ENCODE data around the gene ADGRA1. TPM values are rescaled to one million over a fixed set of nuclear protein-coding genes. Genes with fewer than 3 reads are reported as not detected.

Gene ADGRA1
- total RNA-seq, 2 experiments from 2014 or later: not detected

GRCh38 chr10:133071733-133072132 lies 16.0 kb upstream of the ADGRA1 start:
- Mint-ChIP-seq H3K9me3 (no peaks in the 10 kb centered on the region), H3K4me3 (no peak overlapping the region), H3K4me1 (ENCODE audit: low read depth) (no peaks in the 10 kb centered on the region), H3K36me3 (no peaks in the 10 kb centered on the region), H3K27me3 (no peaks in the 10 kb centered on the region), H3K27ac (no peak overlapping the region)
- intact Hi-C loops (cut with micrococcal nuclease): no loop called here
- CTCF ChIA-PET: no interaction called here
- POLR2A ChIA-PET: no interaction called here
- DNase-seq: no peak

GRCh38 chr10:133072196-133072595 lies 15.5 kb upstream of the ADGRA1 start:
- H3K9me3 Mint-ChIP-seq: no peaks in the 10 kb centered on the region
- POLR2A ChIA-PET: no interaction called here

GRCh38 chr10:133072720-133073390 lies 14.9 kb upstream of the ADGRA1 start:
- H3K4me1 Mint-ChIP-seq (ENCODE audit: low read depth): no peaks in the 10 kb centered on the region
- no peaks in the 10 kb centered on the region for H3K9me3 Mint-ChIP-seq
- ChIA-PET POLR2A (no interaction called here), CTCF (no interaction called here)
- H3K36me3 Mint-ChIP-seq: no peaks in the 10 kb centered on the region
- no peaks in the 10 kb centered on the region for H3K27me3 Mint-ChIP-seq
- intact Hi-C loops (cut with micrococcal nuclease): no loop called here
- no peak for DNase-seq
- no peak overlapping the region for H3K27ac Mint-ChIP-seq
- H3K4me3 Mint-ChIP-seq: no peak overlapping the region

More at GRCh38 chr10:133072196-133072595, 15.5 kb upstream of the ADGRA1 start:
- H3K36me3 Mint-ChIP-seq: no peaks in the 10 kb centered on the region
- no peaks in the 10 kb centered on the region for H3K4me1 Mint-ChIP-seq (ENCODE audit: low read depth)
- H3K4me3 Mint-ChIP-seq: no peak overlapping the region
- H3K27ac Mint-ChIP-seq: no peak overlapping the region
- H3K27me3 Mint-ChIP-seq: no peaks in the 10 kb centered on the region
- DNase-seq: no peak
- intact Hi-C loops (cut with micrococcal nuclease): no loop called here
- CTCF ChIA-PET: no interaction called here

GRCh38 chr10:133075346-133076137 lies 12.2 kb upstream of the ADGRA1 start:
- no peak overlapping the region for H3K27ac Mint-ChIP-seq
- CTCF ChIA-PET: no interaction called here

GRCh38 chr10:133076274-133077038 lies 11.3 kb upstream of the ADGRA1 start:
- Mint-ChIP-seq H3K36me3 (no peaks in the 10 kb centered on the region), H3K9me3 (no peaks in the 10 kb centered on the region), H3K27me3 (no peaks in the 10 kb centered on the region), H3K4me3 (no peak overlapping the region), H3K4me1 (ENCODE audit: low read depth) (no peaks in the 10 kb centered on the region), H3K27ac (no peak overlapping the region)
- ChIA-PET CTCF (no interaction called here), POLR2A (no interaction called here)
- DNase-seq: no peak
- intact Hi-C loops (cut with micrococcal nuclease): no loop called here

More at GRCh38 chr10:133075346-133076137, 12.2 kb upstream of the ADGRA1 start:
- H3K27me3 Mint-ChIP-seq: no peaks in the 10 kb centered on the region
- no peaks in the 10 kb centered on the region for H3K36me3 Mint-ChIP-seq
- H3K4me1 Mint-ChIP-seq (ENCODE audit: low read depth): no peaks in the 10 kb centered on the region
- no peak for DNase-seq
- no peaks in the 10 kb centered on the region for H3K9me3 Mint-ChIP-seq
- H3K4me3 Mint-ChIP-seq: no peak overlapping the region
- intact Hi-C loops (cut with micrococcal nuclease): no loop called here
- POLR2A ChIA-PET: no interaction called here

- ChIA-PET POLR2A (no interaction called here), CTCF (no interaction called here)
- Mint-ChIP-seq H3K9me3 (no peaks in the 10 kb centered on the region), H3K36me3 (no peaks in the 10 kb centered on the region), H3K27me3 (peaks cover 3% of the 10 kb centered on the region), H3K4me3 (no peak overlapping the region), H3K4me1 (ENCODE audit: low read depth) (no peaks in the 10 kb centered on the region), H3K27ac (no peak overlapping the region)
- DNase-seq: no peak
- intact Hi-C loops (cut with micrococcal nuclease): no loop called here
Observed at GRCh38 chr10:133079836-133080682, 7.7 kb upstream of the ADGRA1 start.

- CTCF ChIA-PET: no interaction called here
- intact Hi-C loops (cut with micrococcal nuclease): no loop called here
Observed at GRCh38 chr10:133080683-133081040, 7.1 kb upstream of the ADGRA1 start.

GRCh38 chr10:133081636-133082035 lies 6.1 kb upstream of the ADGRA1 start:
- Mint-ChIP-seq H3K27me3 (peaks cover 9% of the 10 kb centered on the region), H3K9me3 (no peaks in the 10 kb centered on the region), H3K27ac (no peak overlapping the region), H3K4me1 (ENCODE audit: low read depth) (no peaks in the 10 kb centered on the region), H3K36me3 (no peaks in the 10 kb centered on the region), H3K4me3 (no peak overlapping the region)
- intact Hi-C loops (cut with micrococcal nuclease): no loop called here
- ChIA-PET CTCF (no interaction called here), POLR2A (no interaction called here)
- no peak for DNase-seq

More at GRCh38 chr10:133080683-133081040, 7.1 kb upstream of the ADGRA1 start:
- POLR2A ChIA-PET: no interaction called here
- Mint-ChIP-seq H3K27me3 (peaks cover 5% of the 10 kb centered on the region), H3K9me3 (no peaks in the 10 kb centered on the region), H3K4me3 (no peak overlapping the region), H3K4me1 (ENCODE audit: low read depth) (no peaks in the 10 kb centered on the region), H3K36me3 (no peaks in the 10 kb centered on the region), H3K27ac (no peak overlapping the region)
- DNase-seq: no peak

- POLR2A ChIA-PET: no interaction called here
- Mint-ChIP-seq H3K27ac (no peak overlapping the region), H3K36me3 (no peaks in the 10 kb centered on the region), H3K9me3 (no peaks in the 10 kb centered on the region), H3K27me3 (peaks cover 16% of the 10 kb centered on the region), H3K4me1 (ENCODE audit: low read depth) (peaks cover 3% of the 10 kb centered on the region), H3K4me3 (no peak overlapping the region)
- DNase-seq: no peak
- CTCF ChIA-PET: no interaction called here
- intact Hi-C loops (cut with micrococcal nuclease): no loop called here
Observed at GRCh38 chr10:133082685-133083421, 4.9 kb upstream of the ADGRA1 start.

- Mint-ChIP-seq H3K27ac (no peak overlapping the region), H3K27me3 (peaks cover 16% of the 10 kb centered on the region), H3K9me3 (no peaks in the 10 kb centered on the region), H3K36me3 (no peaks in the 10 kb centered on the region), H3K4me3 (no peak overlapping the region), H3K4me1 (ENCODE audit: low read depth) (peaks cover 3% of the 10 kb centered on the region)
- ChIA-PET POLR2A (no interaction called here), CTCF (no interaction called here)
- DNase-seq: no peak
- intact Hi-C loops (cut with micrococcal nuclease): no loop called here
Observed at GRCh38 chr10:133083422-133084100, 4.2 kb upstream of the ADGRA1 start.

GRCh38 chr10:133084491-133084890 lies 3.2 kb upstream of the ADGRA1 start:
- POLR2A ChIA-PET: no interaction called here
- intact Hi-C loops (cut with micrococcal nuclease): no loop called here
- peaks cover 3% of the 10 kb centered on the region for H3K4me1 Mint-ChIP-seq (ENCODE audit: low read depth)
- H3K27ac Mint-ChIP-seq: no peak overlapping the region
- H3K9me3 Mint-ChIP-seq: no peaks in the 10 kb centered on the region
- H3K4me3 Mint-ChIP-seq: no peak overlapping the region
- CTCF ChIA-PET: interaction anchor here (0.6 kb wide), 1 partner anchor 16 kb away, joined by 3 read pairs; no protein-coding TSS in a partner anchor
- H3K36me3 Mint-ChIP-seq: no peaks in the 10 kb centered on the region
- H3K27me3 Mint-ChIP-seq: peaks cover 20% of the 10 kb centered on the region
- no peak for DNase-seq

Data from activated CD4-positive, alpha-beta memory T cell treated with anti-CD3 and anti-CD28 coated beads for 36 hours (primary cell).